Measurements from ENCODE around the gene RNF44.

RNF44 gene

GRCh38 chr5:176575488-176576422, 38.6 kb upstream of the RNF44 start:
- H3K27ac ChIP-seq = no peak overlapping the region
- no peak for TF ChIP-seq CTCF (conservative IDR thresholded peaks at IDR 0.05)

- no peak overlapping the region for H3K27ac ChIP-seq
- TF ChIP-seq CTCF (conservative IDR thresholded peaks at IDR 0.05) = no peak
Measured at GRCh38 chr5:176575066-176575465, 37.9 kb upstream of the RNF44 start.

GRCh38 chr5:176574297-176574591, 37.0 kb upstream of the RNF44 start:
- peak; percentile 57 for TF ChIP-seq CTCF (conservative IDR thresholded peaks at IDR 0.05)
- no peak overlapping the region for H3K27ac ChIP-seq

- TF ChIP-seq CTCF (conservative IDR thresholded peaks at IDR 0.05) = peak; percentile 95
- no peak overlapping the region for H3K27ac ChIP-seq
Measured at GRCh38 chr5:176573564-176574296, 36.5 kb upstream of the RNF44 start.

- no peak overlapping the region for H3K27ac ChIP-seq
- peak; percentile 47 for TF ChIP-seq CTCF (conservative IDR thresholded peaks at IDR 0.05)
Measured at GRCh38 chr5:176570044-176570443, 32.8 kb upstream of the RNF44 start.

GRCh38 chr5:176568657-176569056, 31.5 kb upstream of the RNF44 start:
- TF ChIP-seq CTCF (conservative IDR thresholded peaks at IDR 0.05) = no peak
- no peak overlapping the region for H3K27ac ChIP-seq

- no peak for TF ChIP-seq CTCF (conservative IDR thresholded peaks at IDR 0.05)
- H3K27ac ChIP-seq = no peak overlapping the region
Measured at GRCh38 chr5:176565760-176566288, 28.6 kb upstream of the RNF44 start.
